ENCODE measurements around the gene MAEL.

DNA sequence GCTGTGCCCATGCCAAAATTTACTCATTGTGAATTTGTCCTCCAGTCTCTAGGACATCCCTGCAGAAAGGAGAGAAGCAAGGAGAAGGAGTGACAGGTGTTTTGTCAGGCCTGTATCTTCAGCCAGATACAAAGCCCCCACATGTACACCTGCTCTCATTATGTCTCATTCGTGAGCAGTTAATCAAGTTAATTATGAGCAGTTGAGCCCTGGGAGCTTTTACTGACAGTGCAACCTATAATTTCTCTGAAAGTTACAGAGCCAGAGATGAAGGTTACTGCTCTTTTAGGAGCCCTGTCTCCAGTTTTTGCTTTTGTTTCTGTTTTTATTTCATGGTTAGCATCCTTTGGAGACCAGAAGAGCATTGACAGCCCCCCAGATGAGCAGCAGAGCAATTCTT lies 8.7 kb upstream of the MAEL start:
- TF ChIP-seq EP300 (IDR thresholded peaks at IDR 0.05; ENCODE audit: borderline replicate concordance) (no peak), EGR1 (IDR thresholded peaks at IDR 0.05) (no peak), NFIC (IDR thresholded peaks at IDR 0.05) (no peak), CREB1 (IDR thresholded peaks at IDR 0.05; ENCODE audit: low read depth) (no peak), RAD21 (IDR thresholded peaks at IDR 0.05; ENCODE audit: low read depth) (no peak), TCF12 (IDR thresholded peaks at IDR 0.05; ENCODE audit: low read depth) (no peak), FOXM1 (IDR thresholded peaks at IDR 0.05; ENCODE audit: borderline replicate concordance, low read depth) (no peak), TAF1 (IDR thresholded peaks at IDR 0.05; ENCODE audit: low read depth) (no peak), CEBPB (IDR thresholded peaks at IDR 0.05) (no peak), YY1 (IDR thresholded peaks at IDR 0.05; ENCODE audit: low read depth) (no peak), ZBTB7A (IDR thresholded peaks at IDR 0.05; ENCODE audit: low read depth) (no peak)
- TF ChIP-seq, protein P1, sequence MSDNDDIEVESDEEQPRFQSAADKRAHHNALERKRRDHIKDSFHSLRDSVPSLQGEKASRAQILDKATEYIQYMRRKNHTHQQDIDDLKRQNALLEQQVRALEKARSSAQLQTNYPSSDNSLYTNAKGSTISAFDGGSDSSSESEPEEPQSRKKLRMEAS (IDR thresholded peaks at IDR 0.05): no peak
- TF ChIP-seq, protein P2, sequence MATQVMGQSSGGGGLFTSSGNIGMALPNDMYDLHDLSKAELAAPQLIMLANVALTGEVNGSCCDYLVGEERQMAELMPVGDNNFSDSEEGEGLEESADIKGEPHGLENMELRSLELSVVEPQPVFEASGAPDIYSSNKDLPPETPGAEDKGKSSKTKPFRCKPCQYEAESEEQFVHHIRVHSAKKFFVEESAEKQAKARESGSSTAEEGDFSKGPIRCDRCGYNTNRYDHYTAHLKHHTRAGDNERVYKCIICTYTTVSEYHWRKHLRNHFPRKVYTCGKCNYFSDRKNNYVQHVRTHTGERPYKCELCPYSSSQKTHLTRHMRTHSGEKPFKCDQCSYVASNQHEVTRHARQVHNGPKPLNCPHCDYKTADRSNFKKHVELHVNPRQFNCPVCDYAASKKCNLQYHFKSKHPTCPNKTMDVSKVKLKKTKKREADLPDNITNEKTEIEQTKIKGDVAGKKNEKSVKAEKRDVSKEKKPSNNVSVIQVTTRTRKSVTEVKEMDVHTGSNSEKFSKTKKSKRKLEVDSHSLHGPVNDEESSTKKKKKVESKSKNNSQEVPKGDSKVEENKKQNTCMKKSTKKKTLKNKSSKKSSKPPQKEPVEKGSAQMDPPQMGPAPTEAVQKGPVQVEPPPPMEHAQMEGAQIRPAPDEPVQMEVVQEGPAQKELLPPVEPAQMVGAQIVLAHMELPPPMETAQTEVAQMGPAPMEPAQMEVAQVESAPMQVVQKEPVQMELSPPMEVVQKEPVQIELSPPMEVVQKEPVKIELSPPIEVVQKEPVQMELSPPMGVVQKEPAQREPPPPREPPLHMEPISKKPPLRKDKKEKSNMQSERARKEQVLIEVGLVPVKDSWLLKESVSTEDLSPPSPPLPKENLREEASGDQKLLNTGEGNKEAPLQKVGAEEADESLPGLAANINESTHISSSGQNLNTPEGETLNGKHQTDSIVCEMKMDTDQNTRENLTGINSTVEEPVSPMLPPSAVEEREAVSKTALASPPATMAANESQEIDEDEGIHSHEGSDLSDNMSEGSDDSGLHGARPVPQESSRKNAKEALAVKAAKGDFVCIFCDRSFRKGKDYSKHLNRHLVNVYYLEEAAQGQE (IDR thresholded peaks at IDR 0.05; ENCODE audit: low read depth): no peak
- TF ChIP-seq, protein P3, sequence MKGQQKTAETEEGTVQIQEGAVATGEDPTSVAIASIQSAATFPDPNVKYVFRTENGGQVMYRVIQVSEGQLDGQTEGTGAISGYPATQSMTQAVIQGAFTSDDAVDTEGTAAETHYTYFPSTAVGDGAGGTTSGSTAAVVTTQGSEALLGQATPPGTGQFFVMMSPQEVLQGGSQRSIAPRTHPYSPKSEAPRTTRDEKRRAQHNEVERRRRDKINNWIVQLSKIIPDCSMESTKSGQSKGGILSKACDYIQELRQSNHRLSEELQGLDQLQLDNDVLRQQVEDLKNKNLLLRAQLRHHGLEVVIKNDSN (IDR thresholded peaks at IDR 0.05): no peak
